ENCODE data around the gene SYNGR3.
A peak's percentile ranks its signal among the peaks of the same experiment; 100 is the strongest.

The SYNGR3 gene

DNA sequence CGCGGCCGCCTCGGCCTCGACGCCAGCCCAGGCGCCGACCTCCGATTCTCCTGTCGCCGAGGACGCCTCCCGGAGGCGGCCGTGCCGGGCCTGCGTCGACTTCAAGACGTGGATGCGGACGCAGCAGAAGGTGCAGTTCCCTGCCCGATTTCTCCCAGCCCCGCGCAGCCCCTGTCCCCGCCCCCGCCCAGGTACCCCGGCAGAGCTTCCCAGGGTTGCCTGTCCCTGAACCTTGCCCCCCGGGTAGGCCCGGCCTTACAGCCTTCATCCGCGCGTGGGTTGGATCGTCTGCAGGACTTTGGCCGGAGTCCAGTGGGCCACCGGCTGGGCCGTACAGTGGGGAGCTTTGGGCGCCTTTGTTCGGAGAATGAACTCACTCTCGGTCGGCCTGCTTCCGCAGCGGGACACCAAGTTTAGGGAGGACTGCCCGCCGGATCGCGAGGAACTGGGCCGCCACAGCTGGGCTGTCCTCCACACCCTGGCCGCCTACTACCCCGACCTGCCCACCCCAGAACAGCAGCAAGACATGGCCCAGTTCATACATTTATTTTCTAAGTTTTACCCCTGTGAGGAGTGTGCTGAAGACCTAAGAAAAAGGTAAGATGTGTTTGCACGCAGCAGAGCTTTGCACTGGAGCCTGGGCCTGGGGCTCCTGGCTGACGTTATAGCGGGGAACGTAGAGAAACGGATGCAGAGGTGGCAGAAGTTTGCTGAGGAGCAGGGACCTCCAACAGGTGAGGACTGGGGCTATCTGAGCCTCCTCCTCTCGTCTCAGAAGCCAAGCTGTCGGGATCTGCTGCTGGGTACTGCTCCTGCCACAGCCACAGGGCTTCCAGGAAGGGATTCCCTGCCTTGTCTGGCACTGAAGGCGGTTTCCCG lies 5.2 kb upstream of the SYNGR3 start:
- peak overlapping the region; percentile 66 for H3K4me3 ChIP-seq (ENCODE audit: low read depth, low read length)
- DNase-seq (ENCODE audit: low read depth), result no peak
- TF ChIP-seq, protein P1, sequence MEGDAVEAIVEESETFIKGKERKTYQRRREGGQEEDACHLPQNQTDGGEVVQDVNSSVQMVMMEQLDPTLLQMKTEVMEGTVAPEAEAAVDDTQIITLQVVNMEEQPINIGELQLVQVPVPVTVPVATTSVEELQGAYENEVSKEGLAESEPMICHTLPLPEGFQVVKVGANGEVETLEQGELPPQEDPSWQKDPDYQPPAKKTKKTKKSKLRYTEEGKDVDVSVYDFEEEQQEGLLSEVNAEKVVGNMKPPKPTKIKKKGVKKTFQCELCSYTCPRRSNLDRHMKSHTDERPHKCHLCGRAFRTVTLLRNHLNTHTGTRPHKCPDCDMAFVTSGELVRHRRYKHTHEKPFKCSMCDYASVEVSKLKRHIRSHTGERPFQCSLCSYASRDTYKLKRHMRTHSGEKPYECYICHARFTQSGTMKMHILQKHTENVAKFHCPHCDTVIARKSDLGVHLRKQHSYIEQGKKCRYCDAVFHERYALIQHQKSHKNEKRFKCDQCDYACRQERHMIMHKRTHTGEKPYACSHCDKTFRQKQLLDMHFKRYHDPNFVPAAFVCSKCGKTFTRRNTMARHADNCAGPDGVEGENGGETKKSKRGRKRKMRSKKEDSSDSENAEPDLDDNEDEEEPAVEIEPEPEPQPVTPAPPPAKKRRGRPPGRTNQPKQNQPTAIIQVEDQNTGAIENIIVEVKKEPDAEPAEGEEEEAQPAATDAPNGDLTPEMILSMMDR (IDR thresholded peaks at IDR 0.05; ENCODE audit: low read depth, low read length, missing control alignments), result no peak

DNA sequence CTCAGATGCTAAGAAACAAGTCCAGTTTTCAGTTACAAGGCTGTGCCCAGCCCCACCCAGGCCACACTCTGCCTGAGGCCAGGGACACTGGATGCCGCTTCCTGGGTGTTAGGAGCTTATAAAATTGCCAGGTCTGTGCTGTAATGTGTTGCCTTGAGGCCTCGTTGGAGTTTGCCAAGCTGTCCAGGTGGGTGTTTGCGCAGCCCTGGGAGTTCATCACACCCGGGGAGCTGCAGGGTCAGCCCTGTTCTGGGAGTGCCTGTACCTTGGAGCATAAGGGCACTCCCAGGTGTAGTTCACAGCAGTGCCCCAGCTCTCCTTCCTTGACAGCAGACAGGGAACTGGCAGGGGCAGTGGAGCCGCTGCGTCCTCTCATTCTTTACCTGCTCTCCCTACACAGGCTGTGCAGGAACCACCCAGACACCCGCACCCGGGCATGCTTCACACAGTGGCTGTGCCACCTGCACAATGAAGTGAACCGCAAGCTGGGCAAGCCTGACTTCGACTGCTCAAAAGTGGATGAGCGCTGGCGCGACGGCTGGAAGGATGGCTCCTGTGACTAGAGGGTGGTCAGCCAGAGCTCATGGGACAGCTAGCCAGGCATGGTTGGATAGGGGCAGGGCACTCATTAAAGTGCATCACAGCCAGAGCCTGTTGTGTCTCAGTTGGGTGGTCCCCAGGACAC lies 4.2 kb upstream of the SYNGR3 start:
- H3K4me3 ChIP-seq (ENCODE audit: low read depth, low read length), result peak overlapping the region; percentile 66
- TF ChIP-seq, protein P1 (IDR thresholded peaks at IDR 0.05; ENCODE audit: low read depth, low read length, missing control alignments), result no peak
- no peak for DNase-seq (ENCODE audit: low read depth)

GRCh38 chr16:1987198-1987597 lies 2.6 kb upstream of the SYNGR3 start:
- DNase-seq (ENCODE audit: low read depth), result no peak
- TF ChIP-seq, protein P1 (IDR thresholded peaks at IDR 0.05; ENCODE audit: low read depth, low read length, missing control alignments), result no peak
- no peak overlapping the region for H3K4me3 ChIP-seq (ENCODE audit: low read depth, low read length)

- H3K4me3 ChIP-seq (ENCODE audit: low read depth, low read length), result peak overlapping the region; percentile 63
- TF ChIP-seq, protein P1 (IDR thresholded peaks at IDR 0.05; ENCODE audit: low read depth, low read length, missing control alignments), result no peak
- no peak for DNase-seq (ENCODE audit: low read depth)
These were observed 256 bp downstream of the SYNGR3 start for GRCh38 chr16:1990101-1990350.

GRCh38 chr16:1990351-1991134 lies 773 bp downstream of the SYNGR3 start:
- peak overlapping the region; percentile 63 for H3K4me3 ChIP-seq (ENCODE audit: low read depth, low read length)
- no peak for DNase-seq (ENCODE audit: low read depth)
- TF ChIP-seq, protein P1 (IDR thresholded peaks at IDR 0.05; ENCODE audit: low read depth, low read length, missing control alignments), result no peak

- H3K4me3 ChIP-seq (ENCODE audit: low read depth, low read length), result peak overlapping the region; percentile 63
- DNase-seq (ENCODE audit: low read depth), result peak; percentile 68
- TF ChIP-seq, protein P1 (IDR thresholded peaks at IDR 0.05; ENCODE audit: low read depth, low read length, missing control alignments), result no peak
These were observed 1.4 kb downstream of the SYNGR3 start for GRCh38 chr16:1991135-1991551.
